Measurements from ENCODE around the gene PRLR. TPM values are rescaled to one million over a fixed set of nuclear protein-coding genes. Genes with fewer than 3 reads are reported as not detected.

Gene PRLR
- total RNA-seq, 1 experiment from 2014 or later, result not detected

DNA sequence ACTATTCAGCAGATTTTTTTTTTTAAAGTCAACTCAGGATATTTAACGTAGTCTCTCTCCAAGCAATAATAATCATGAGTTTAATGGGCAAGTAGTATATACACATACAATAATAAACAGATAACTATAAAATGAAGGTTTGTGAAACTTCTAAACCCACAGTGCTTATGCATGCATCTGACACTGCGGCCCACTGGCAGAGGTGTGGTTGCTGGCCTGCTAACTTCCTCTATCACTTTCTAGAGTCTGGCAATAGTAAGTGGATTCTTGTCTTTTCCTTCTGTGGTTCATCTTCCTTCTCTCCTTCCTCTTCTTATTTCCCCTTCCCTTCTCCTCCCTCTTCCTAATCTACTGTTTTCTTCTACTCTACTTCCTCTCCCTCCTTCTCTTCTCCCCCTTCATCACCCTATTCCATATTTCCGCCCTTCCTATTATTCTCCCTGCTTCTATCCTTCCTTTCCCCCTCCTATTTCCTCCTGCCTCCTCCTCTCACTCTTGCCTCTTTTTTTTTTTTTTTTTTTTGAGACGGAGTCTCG lies 164.0 kb downstream of the PRLR start:
- Histone ChIP-seq H3K9me3 (ENCODE audit: low read length) (no peaks in the 10 kb centered on the region), H2AFZ (ENCODE audit: low read length) (no peak overlapping the region), H3K4me2 (ENCODE audit: low read depth, low read length, poor library complexity, severe bottlenecking) (no peak overlapping the region), H3K27me3 (ENCODE audit: low read length) (no peaks in the 10 kb centered on the region), H3K9me2 (replicated peaks; ENCODE audit: insufficient read depth, low read length) (no peaks in the 10 kb centered on the region), H3K79me2 (ENCODE audit: low read length) (no peaks in the 10 kb centered on the region), H3K9ac (ENCODE audit: low read length) (no peak overlapping the region), H3K4me1 (ENCODE audit: low read length) (no peaks in the 10 kb centered on the region), H3K36me3 (ENCODE audit: insufficient read depth, low read length) (no peaks in the 10 kb centered on the region), H3K27ac (ENCODE audit: low read length) (no peak overlapping the region), H3K4me3 (ENCODE audit: low read length) (no peak overlapping the region), H4K20me1 (ENCODE audit: insufficient read depth, low read depth, low read length) (no peaks in the 10 kb centered on the region)
- no peak for DNase-seq

DNA sequence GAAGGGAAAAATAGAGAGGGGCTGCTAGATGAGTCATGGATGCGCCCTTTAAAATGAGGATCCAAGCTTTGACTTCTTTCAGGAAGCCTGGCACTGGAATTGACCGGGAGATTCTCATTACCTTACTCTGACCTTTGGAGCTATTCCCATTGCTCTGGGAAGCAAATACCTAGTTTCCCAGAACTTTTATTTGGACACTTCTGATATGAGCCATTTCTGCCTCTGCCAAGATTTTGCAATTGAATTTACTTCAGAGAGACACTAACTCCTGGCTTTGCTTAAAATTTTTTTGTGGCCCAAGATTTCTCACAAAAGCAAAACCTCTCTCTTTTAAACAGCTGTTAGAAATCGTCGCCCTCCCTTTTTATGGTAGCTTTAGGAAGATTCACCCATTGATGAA lies 166.9 kb downstream of the PRLR start:
- Histone ChIP-seq H3K27me3 (ENCODE audit: low read length) (no peaks in the 10 kb centered on the region), H4K20me1 (ENCODE audit: insufficient read depth, low read depth, low read length) (no peaks in the 10 kb centered on the region), H3K79me2 (ENCODE audit: low read length) (no peaks in the 10 kb centered on the region), H3K4me3 (ENCODE audit: low read length) (no peak overlapping the region), H3K9ac (ENCODE audit: low read length) (no peak overlapping the region), H3K4me1 (ENCODE audit: low read length) (no peaks in the 10 kb centered on the region), H3K9me3 (ENCODE audit: low read length) (no peaks in the 10 kb centered on the region), H3K9me2 (replicated peaks; ENCODE audit: insufficient read depth, low read length) (no peaks in the 10 kb centered on the region), H2AFZ (ENCODE audit: low read length) (no peak overlapping the region), H3K4me2 (ENCODE audit: low read depth, low read length, poor library complexity, severe bottlenecking) (no peak overlapping the region), H3K27ac (ENCODE audit: low read length) (no peak overlapping the region), H3K36me3 (ENCODE audit: insufficient read depth, low read length) (no peaks in the 10 kb centered on the region)
- no peak for DNase-seq

DNA sequence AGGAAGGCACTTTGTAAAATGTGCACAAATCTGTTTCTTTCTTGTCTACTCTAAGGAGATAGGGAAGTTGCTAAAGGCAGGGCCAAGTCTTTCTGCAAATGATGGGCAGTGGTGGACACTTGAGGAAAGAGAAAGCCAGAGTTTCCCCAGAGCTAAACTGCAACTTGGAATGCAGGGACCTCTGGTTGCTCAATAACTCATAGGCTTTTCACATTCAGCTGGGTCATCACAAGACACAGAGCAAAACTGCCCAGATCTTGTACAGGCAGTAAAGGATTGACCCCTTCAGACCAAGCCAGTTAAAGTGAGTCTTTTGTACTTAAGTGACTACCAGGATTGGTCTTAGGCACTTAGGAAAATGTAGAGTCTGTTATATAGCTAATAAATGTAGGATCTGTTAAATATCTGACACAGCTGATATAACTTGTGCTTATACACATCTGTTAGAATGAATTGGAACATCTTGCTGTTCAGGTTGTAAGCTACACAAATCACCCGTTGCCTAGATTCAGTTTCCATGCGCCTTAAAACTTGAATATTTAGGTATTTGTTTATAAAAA lies 169.0 kb downstream of the PRLR start:
- DNase-seq, result no peak
- Histone ChIP-seq H3K27ac (ENCODE audit: low read length) (no peak overlapping the region), H3K4me1 (ENCODE audit: low read length) (no peaks in the 10 kb centered on the region), H3K9me3 (ENCODE audit: low read length) (no peaks in the 10 kb centered on the region), H3K4me2 (ENCODE audit: low read depth, low read length, poor library complexity, severe bottlenecking) (no peak overlapping the region), H3K9me2 (replicated peaks; ENCODE audit: insufficient read depth, low read length) (no peaks in the 10 kb centered on the region), H3K27me3 (ENCODE audit: low read length) (no peaks in the 10 kb centered on the region), H4K20me1 (ENCODE audit: insufficient read depth, low read depth, low read length) (no peaks in the 10 kb centered on the region), H2AFZ (ENCODE audit: low read length) (no peak overlapping the region), H3K79me2 (ENCODE audit: low read length) (no peaks in the 10 kb centered on the region), H3K4me3 (ENCODE audit: low read length) (no peak overlapping the region), H3K9ac (ENCODE audit: low read length) (no peak overlapping the region), H3K36me3 (ENCODE audit: insufficient read depth, low read length) (no peaks in the 10 kb centered on the region)

DNA sequence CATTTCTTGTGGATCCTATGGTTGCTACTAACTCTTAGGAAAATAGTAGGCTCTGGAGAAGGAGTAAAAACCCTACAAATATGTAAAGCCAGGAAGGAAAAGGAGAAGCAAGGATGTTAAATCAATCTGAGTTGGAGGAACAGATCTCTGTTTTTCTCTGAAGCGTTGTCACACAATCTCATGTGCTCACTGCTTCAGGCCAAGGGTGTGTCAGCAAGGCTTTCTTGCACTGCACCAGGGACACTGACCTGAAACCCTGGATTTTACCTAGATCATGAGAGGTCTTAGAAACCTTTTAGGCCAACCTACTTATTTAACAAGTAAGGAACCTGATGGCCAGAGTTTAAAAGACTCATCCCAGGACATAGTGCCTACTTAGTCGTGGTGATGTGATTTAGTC lies 170.1 kb downstream of the PRLR start:
- H4K20me1 ChIP-seq (ENCODE audit: insufficient read depth, low read depth, low read length), result no peaks in the 10 kb centered on the region
- H3K4me2 ChIP-seq (ENCODE audit: low read depth, low read length, poor library complexity, severe bottlenecking), result no peak overlapping the region
- no peaks in the 10 kb centered on the region for H3K36me3 ChIP-seq (ENCODE audit: insufficient read depth, low read length)
- H3K27me3 ChIP-seq (ENCODE audit: low read length), result no peaks in the 10 kb centered on the region
- H3K9ac ChIP-seq (ENCODE audit: low read length), result no peak overlapping the region
- H3K27ac ChIP-seq (ENCODE audit: low read length), result no peak overlapping the region
- H3K9me2 ChIP-seq (replicated peaks; ENCODE audit: insufficient read depth, low read length), result no peaks in the 10 kb centered on the region
- no peaks in the 10 kb centered on the region for H3K4me1 ChIP-seq (ENCODE audit: low read length)
- no peak for DNase-seq
- no peaks in the 10 kb centered on the region for H3K79me2 ChIP-seq (ENCODE audit: low read length)
- no peak overlapping the region for H2AFZ ChIP-seq (ENCODE audit: low read length)
- H3K9me3 ChIP-seq (ENCODE audit: low read length), result no peaks in the 10 kb centered on the region
- H3K4me3 ChIP-seq (ENCODE audit: low read length), result no peak overlapping the region

DNA sequence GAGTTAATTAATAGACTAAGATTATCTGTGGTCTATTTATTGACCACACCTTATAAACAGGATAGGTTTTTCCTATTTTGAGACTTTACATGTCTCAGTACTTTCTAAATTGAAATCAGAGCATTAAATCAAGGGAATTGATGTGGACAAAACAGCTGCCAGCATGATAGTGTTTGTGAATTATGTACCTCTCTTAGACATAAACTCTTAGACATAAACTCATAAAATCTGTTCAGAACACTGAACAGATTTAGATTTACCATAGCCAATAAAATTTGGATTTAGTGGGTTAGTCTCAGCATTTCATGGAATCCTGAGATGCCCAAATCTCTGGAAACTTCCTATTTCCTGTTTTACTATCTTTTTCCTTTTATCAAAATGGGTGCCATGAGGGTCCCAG lies 171.0 kb downstream of the PRLR start:
- no peaks in the 10 kb centered on the region for H3K9me2 ChIP-seq (replicated peaks; ENCODE audit: insufficient read depth, low read length)
- H4K20me1 ChIP-seq (ENCODE audit: insufficient read depth, low read depth, low read length), result no peaks in the 10 kb centered on the region
- no peak for DNase-seq
- H3K4me3 ChIP-seq (ENCODE audit: low read length), result no peak overlapping the region
- no peaks in the 10 kb centered on the region for H3K36me3 ChIP-seq (ENCODE audit: insufficient read depth, low read length)
- H3K27ac ChIP-seq (ENCODE audit: low read length), result no peak overlapping the region
- H3K9ac ChIP-seq (ENCODE audit: low read length), result no peak overlapping the region
- H3K79me2 ChIP-seq (ENCODE audit: low read length), result no peaks in the 10 kb centered on the region
- H3K27me3 ChIP-seq (ENCODE audit: low read length), result no peaks in the 10 kb centered on the region
- H2AFZ ChIP-seq (ENCODE audit: low read length), result no peak overlapping the region
- H3K9me3 ChIP-seq (ENCODE audit: low read length), result no peaks in the 10 kb centered on the region
- no peak overlapping the region for H3K4me2 ChIP-seq (ENCODE audit: low read depth, low read length, poor library complexity, severe bottlenecking)
- H3K4me1 ChIP-seq (ENCODE audit: low read length), result no peaks in the 10 kb centered on the region

DNA sequence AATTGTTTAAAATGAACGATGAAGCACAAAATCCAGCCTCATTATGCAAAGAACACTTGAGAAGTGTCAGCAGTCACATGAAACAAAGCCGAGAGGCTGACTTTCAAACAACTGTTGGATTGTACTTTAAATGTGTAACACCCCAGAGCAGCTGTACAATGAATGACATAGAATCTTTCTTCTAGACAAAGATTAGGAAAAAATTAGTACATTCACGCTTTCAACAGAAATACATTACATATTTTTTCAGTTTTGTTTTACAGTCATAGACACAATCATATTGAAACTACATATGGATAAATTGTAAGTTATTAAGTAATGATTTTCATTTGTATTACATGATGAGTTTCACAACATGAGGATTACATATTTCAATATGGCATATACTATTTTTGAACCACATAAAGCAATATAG lies 171.9 kb downstream of the PRLR start:
- no peak overlapping the region for H2AFZ ChIP-seq (ENCODE audit: low read length)
- no peak overlapping the region for H3K4me3 ChIP-seq (ENCODE audit: low read length)
- no peak for DNase-seq
- H3K9me2 ChIP-seq (replicated peaks; ENCODE audit: insufficient read depth, low read length), result no peaks in the 10 kb centered on the region
- no peaks in the 10 kb centered on the region for H3K27me3 ChIP-seq (ENCODE audit: low read length)
- no peak overlapping the region for H3K4me2 ChIP-seq (ENCODE audit: low read depth, low read length, poor library complexity, severe bottlenecking)
- no peaks in the 10 kb centered on the region for H3K4me1 ChIP-seq (ENCODE audit: low read length)
- no peaks in the 10 kb centered on the region for H3K79me2 ChIP-seq (ENCODE audit: low read length)
- no peaks in the 10 kb centered on the region for H3K9me3 ChIP-seq (ENCODE audit: low read length)
- H3K36me3 ChIP-seq (ENCODE audit: insufficient read depth, low read length), result no peaks in the 10 kb centered on the region
- no peak overlapping the region for H3K9ac ChIP-seq (ENCODE audit: low read length)
- H3K27ac ChIP-seq (ENCODE audit: low read length), result no peak overlapping the region
- H4K20me1 ChIP-seq (ENCODE audit: insufficient read depth, low read depth, low read length), result no peaks in the 10 kb centered on the region

DNA sequence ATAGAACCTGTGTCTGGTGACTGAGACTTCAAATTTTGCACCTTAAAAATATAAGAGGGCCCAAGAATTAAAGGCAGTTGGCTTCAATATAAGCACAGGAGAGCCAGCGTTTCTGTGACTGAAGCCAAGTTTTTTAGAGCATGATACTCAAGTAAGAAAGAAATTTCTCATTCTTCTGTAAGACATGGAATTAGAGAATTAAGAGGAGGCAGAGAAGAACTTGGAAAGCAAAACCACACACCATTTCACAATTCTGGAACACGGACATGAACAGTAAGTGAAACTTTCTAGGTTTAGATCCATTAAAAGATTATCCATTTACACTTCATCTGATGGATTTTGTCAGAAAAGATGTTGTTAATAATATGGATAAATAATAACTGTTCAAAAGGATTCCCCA lies 173.6 kb downstream of the PRLR start:
- H3K27me3 ChIP-seq (ENCODE audit: low read length), result no peaks in the 10 kb centered on the region
- no peaks in the 10 kb centered on the region for H3K9me3 ChIP-seq (ENCODE audit: low read length)

DNA sequence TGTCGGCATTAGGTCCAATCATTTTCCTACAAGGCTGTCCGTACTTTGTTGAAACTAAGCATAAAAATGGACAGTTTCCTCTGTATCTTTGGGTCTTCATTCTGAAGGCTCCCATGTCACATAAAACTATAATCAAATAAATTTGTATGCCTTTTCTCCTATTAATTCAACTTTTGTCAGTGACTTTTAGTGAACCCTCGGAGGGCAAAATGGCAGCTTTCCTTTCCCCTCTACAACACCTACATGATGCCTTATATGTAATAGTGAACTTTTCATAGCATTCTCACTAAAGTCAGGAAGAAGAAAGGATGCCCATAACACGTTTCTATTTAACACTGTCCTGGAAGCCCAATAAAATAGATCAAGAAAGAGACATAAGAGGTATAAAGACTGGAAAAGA lies 177.4 kb downstream of the PRLR start:
- no peak for DNase-seq
- Histone ChIP-seq H3K4me1 (ENCODE audit: low read length) (no peaks in the 10 kb centered on the region), H3K4me2 (ENCODE audit: low read depth, low read length, poor library complexity, severe bottlenecking) (no peak overlapping the region), H3K9me2 (replicated peaks; ENCODE audit: insufficient read depth, low read length) (no peaks in the 10 kb centered on the region), H3K27ac (ENCODE audit: low read length) (no peak overlapping the region), H3K9me3 (ENCODE audit: low read length) (no peaks in the 10 kb centered on the region), H3K79me2 (ENCODE audit: low read length) (no peaks in the 10 kb centered on the region), H3K36me3 (ENCODE audit: insufficient read depth, low read length) (no peaks in the 10 kb centered on the region), H3K9ac (ENCODE audit: low read length) (no peak overlapping the region), H3K27me3 (ENCODE audit: low read length) (no peaks in the 10 kb centered on the region), H4K20me1 (ENCODE audit: insufficient read depth, low read depth, low read length) (no peaks in the 10 kb centered on the region), H2AFZ (ENCODE audit: low read length) (no peak overlapping the region), H3K4me3 (ENCODE audit: low read length) (no peak overlapping the region)

More for the DNA sequence above, 173.6 kb downstream of the PRLR start:
- DNase-seq, result no peak
- Histone ChIP-seq H3K9me2 (replicated peaks; ENCODE audit: insufficient read depth, low read length) (no peaks in the 10 kb centered on the region), H3K27ac (ENCODE audit: low read length) (no peak overlapping the region), H2AFZ (ENCODE audit: low read length) (no peak overlapping the region), H3K9ac (ENCODE audit: low read length) (no peak overlapping the region), H3K4me3 (ENCODE audit: low read length) (no peak overlapping the region), H4K20me1 (ENCODE audit: insufficient read depth, low read depth, low read length) (no peaks in the 10 kb centered on the region), H3K79me2 (ENCODE audit: low read length) (no peaks in the 10 kb centered on the region), H3K36me3 (ENCODE audit: insufficient read depth, low read length) (no peaks in the 10 kb centered on the region), H3K4me1 (ENCODE audit: low read length) (no peaks in the 10 kb centered on the region), H3K4me2 (ENCODE audit: low read depth, low read length, poor library complexity, severe bottlenecking) (no peak overlapping the region)

Data from Karpas-422 (cell line).